ENCODE data around the gene UNCX.

- TF ChIP-seq, protein P1, sequence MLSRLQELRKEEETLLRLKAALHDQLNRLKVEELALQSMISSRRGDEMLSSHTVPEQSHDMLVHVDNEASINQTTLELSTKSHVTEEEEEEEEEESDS (CRISPR knock-in tag; IDR thresholded peaks at IDR 0.05): no peak
- TF ChIP-seq FOXJ3 (CRISPR knock-in tag; IDR thresholded peaks at IDR 0.05) (no peak), KLF10 (CRISPR knock-in tag; IDR thresholded peaks at IDR 0.05) (no peak)
- TF ChIP-seq, protein P2, sequence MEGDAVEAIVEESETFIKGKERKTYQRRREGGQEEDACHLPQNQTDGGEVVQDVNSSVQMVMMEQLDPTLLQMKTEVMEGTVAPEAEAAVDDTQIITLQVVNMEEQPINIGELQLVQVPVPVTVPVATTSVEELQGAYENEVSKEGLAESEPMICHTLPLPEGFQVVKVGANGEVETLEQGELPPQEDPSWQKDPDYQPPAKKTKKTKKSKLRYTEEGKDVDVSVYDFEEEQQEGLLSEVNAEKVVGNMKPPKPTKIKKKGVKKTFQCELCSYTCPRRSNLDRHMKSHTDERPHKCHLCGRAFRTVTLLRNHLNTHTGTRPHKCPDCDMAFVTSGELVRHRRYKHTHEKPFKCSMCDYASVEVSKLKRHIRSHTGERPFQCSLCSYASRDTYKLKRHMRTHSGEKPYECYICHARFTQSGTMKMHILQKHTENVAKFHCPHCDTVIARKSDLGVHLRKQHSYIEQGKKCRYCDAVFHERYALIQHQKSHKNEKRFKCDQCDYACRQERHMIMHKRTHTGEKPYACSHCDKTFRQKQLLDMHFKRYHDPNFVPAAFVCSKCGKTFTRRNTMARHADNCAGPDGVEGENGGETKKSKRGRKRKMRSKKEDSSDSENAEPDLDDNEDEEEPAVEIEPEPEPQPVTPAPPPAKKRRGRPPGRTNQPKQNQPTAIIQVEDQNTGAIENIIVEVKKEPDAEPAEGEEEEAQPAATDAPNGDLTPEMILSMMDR (IDR thresholded peaks at IDR 0.05 in 2 of 3, conservative IDR thresholded peaks at IDR 0.05 in 1 of 3; ENCODE audit: insufficient read depth in 2 of 3, low read depth in 1 of 3, low read length in 3 of 3): no peak
Measured at GRCh38 chr7:1252540-1253090, 19.9 kb downstream of the UNCX start.
